Activated naive CD8-positive, alpha-beta T cell treated with anti-CD3 and anti-CD28 coated beads, Interleukin-2, amount 50 U/mL, for 16 hours (primary cell): ENCODE results near the gene BCR.

Experiments
- DNase-seq: peaks from one replicate; pipeline ENCODE4 v3.0.0-alpha.2; 2020; ENCODE audit warnings: low read depth, low spot score

The BCR gene

GRCh38 chr22:23175817-23176644, 4.3 kb upstream of the BCR start:
- DNase-seq: no peak

GRCh38 chr22:23176645-23177027, 3.7 kb upstream of the BCR start:
- DNase-seq: no peak

- no peak for DNase-seq
Measured at GRCh38 chr22:23177197-23177596, 3.1 kb upstream of the BCR start.

- peak; percentile 22 for DNase-seq
Measured at GRCh38 chr22:23178512-23179254, 1.6 kb upstream of the BCR start.

- DNase-seq: no peak
Measured at GRCh38 chr22:23179381-23180299, 669 bp upstream of the BCR start.

GRCh38 chr22:23180893-23181720, 798 bp downstream of the BCR start:
- no peak for DNase-seq

GRCh38 chr22:23181721-23182308, 1.5 kb downstream of the BCR start:
- no peak for DNase-seq

DNA sequence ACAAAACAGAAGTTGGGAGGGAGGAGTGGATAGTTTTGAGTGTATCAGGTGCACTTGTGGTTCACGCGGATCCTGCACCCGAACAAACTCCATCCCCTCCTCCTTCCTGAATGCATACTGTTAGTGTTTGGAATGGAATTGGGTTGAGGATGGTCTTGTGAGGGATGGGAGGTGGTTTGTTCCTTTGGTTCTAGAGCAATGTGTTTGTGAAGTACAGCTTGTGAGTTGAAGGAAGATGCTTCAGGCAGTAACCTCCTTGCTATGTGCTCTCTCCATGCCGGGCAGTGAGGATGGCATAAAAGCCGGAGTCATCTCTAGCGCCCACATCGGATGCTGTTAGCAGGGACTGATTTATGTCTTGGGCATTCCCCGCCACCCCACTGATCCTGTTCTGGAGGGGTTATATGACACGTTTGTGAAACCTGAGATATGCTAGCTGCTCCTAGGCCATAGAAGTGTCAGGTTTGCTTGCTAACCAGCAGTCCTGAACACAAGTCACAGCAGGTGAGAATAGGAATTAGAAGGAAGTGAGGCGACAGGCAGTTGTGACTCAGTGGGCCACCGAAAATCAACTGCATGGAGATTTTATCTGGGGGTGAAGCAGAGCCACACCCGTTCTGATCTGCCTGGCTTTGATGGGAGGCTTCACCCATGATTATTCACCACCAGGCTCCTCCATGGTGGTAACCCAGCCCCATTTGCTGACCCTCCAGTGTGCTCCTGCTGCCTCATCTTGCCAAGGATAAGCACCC, 2.2 kb downstream of the BCR start:
- DNase-seq: peak; percentile 34

- no peak for DNase-seq
Measured at GRCh38 chr22:23183061-23183698, 2.9 kb downstream of the BCR start.

DNA sequence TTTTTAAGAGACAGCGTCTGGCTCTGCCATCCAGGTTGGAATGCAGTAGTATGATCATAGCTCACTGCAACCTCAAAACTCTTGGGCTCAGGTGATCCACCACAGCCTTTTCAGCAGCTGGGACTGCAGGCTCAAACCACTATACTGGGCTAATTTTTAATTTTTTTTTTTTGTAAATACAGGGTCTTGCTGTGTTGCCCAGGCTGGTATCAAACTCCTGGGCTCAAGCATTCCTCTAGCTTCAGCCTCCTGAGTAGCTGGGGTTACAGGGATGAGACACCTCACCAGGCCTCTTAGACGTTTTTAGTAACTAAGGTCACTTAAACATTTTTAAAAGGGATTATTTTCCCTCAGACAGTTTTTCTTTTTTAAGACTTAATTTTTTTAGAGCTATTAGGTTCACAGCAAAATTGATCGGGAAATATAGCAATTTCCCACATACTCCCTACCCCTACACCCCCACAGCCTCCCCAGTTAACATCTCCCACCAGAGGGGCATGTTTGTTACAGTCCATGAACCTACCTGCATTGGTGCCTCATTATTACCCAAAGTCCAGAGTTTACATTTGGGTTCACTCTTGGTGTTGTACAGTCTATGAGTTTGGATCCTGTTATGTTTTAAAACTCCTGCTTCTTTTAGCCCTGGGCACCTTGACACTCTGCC, 3.9 kb downstream of the BCR start:
- DNase-seq: no peak

- no peak for DNase-seq
Measured at GRCh38 chr22:23184764-23185113, 4.4 kb downstream of the BCR start.

- DNase-seq: no peak
Measured at GRCh38 chr22:23187211-23187610, 6.9 kb downstream of the BCR start.

DNA sequence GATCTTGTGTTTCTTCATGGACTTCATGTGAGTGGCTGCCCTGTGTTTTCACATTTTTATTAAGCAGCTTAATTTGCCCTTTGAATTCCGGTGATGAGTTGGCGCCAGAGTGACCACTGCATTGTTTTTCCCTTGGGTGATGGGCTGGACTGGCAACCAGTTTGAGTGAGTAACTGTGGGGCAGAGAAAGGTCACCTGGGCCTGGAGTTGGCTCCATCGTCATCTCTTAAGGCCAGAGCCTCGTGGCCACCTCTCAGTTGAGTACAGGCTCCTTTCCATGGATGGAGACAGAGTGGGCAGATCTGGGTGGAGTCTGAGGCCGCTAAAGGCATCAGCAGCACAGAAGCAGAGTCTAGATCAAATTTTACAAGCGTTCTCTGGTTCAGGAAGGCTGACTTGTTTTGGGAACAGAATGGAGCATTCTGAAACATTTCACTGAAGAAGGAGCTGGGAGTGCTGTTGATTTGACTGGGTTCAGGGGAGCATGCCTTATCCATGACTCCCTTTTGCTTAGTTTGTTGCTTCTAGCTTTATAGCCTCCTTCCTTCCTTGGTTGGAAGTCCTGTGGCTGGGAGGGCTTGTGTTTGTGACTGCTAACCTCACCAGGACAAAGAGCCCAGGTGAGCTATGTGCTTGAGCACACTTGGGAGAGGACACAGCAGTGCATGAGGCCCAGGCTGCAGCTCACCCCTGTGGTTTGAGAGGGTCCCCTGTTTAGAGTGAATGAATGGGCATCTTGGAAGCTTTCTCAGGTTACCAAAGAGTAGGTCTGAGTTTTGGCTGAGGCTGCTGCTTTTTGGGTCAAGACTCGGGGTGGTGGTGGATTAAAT, 7.8 kb downstream of the BCR start:
- no peak for DNase-seq

GRCh38 chr22:23190526-23190925, 10.2 kb downstream of the BCR start:
- no peak for DNase-seq

GRCh38 chr22:23192133-23192532, 11.8 kb downstream of the BCR start:
- no peak for DNase-seq

DNA sequence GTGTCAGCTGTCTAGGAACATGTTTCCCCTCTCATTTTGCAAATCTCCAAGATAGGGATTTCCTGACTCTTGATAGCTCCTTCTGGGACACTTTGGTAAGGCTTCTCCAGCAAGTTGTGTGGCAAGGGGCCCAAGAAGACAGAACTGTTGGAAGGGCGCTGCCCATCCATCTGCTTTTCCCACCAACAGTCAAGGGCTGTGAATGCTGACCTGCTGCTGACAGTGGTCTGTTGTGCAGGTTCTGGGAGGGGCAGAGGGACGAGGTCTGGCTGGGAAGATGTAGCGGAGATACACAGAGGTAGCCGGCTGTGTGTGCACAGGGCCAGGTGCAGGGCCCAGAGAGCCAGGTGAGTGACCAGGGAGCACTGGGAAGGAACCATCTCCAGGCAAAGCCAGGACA, 12.2 kb downstream of the BCR start:
- DNase-seq: no peak

DNA sequence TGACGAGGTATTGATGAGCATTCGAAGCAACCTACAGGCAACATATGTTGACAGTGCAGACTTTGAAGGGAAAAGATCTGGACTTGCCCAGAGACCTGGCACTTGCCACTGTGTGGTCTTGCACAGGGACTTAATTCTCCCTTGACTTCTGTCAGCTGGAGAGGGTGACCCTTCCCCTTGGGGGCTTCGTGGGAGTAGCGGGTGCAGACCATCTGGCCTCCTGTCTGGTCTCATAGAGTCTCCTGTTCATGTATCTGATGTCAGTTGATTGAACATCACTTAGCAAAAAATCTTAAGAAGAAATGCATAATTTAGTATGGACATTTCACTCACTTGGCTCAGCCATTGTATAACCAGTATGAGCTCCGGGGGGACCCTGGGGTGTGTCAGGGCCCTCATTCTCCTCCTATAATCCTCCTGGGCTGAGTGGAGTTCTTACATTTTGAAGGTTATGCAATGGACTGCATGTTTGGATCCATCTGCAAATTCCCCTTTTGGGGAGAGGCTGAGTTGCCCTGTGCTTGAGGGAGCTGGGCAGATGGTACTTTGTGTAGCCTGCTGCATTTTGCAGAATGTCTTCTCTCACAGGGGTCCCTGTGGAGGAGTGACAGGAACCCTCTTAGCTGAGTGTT, 13.0 kb downstream of the BCR start:
- DNase-seq: no peak

DNA sequence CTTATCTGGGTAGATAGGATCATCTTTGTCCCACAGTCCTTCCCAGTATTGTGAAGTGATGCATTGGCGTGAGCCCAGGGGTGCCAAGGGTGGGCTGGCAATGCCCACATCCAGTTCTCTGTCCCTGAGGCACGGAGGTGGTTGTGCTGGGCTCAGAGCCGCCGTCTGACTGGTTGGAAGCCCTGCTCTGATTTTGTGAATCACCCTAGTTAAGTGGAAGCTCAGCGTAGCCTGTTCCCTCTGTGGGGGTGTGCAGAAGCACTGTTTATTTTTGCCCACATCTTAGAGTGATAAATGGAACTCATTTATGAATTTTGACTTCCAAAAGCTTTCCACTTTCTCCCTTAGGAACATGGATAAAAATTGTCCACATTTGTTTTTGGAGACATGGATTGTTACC, 13.6 kb downstream of the BCR start:
- DNase-seq: no peak
